HUES6 (cell line): ENCODE results near the gene VAMP3.
A peak's percentile ranks its signal among the peaks of the same experiment; 100 is the strongest.

Source experiments
- H3K27ac ChIP-seq: 2 replicates; pipeline ENCODE4 v1.7.0; 2013; ENCODE audit warnings: low read depth, mild to moderate bottlenecking, low read length, inconsistent platforms
- H3K27me3 ChIP-seq: 2 replicates; pipeline ENCODE4 v1.6.1; 2013; ENCODE audit warnings: low read length; ENCODE audit not compliant: control insufficient read depth, insufficient read depth
- H3K36me3 ChIP-seq: 2 replicates; pipeline ENCODE4 v1.6.1; 2013; ENCODE audit warnings: low read length; ENCODE audit not compliant: control insufficient read depth, insufficient read depth
- H3K4me1 ChIP-seq: 2 replicates; pipeline ENCODE4 v1.6.1; 2013; ENCODE audit warnings: low read length; ENCODE audit not compliant: control insufficient read depth, insufficient read depth
- H3K4me3 ChIP-seq: 2 replicates; pipeline ENCODE4 v1.5.1; 2013; ENCODE audit warnings: low read depth, low read length
- H3K9ac ChIP-seq: one replicate; pipeline ENCODE4 v1.6.1; 2013; ENCODE audit warnings: mild to moderate bottlenecking, low read length
- H3K9me3 ChIP-seq: 2 replicates; pipeline ENCODE4 v1.6.1; 2013; ENCODE audit warnings: low read depth, low read length; ENCODE audit not compliant: control insufficient read depth, insufficient read depth

Gene VAMP3

DNA sequence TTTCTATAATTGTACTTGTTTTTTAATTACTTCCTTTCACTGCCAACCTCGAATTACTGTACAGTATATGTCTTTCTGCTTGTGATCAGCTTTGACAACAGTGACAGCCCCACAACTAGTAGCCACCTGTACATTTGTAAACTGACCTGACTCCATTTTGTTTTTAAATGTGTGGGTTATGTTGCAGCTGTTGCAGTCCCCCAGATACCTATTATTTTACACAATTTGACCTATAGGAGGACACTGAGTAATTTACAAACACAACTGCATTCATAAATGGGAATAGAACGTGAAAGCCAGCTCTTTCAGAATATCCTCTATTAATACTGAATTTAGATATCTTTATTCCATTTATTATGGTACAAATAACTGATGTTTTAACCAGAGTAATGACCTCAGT lies 2.5 kb upstream of the VAMP3 start:
- Histone ChIP-seq H3K27ac (no peak overlapping the region), H3K9me3 (no peaks in the 10 kb centered on the region), H3K36me3 (peaks cover 9% of the 10 kb centered on the region), H3K9ac (no peak overlapping the region), H3K4me1 (peaks cover 7% of the 10 kb centered on the region), H3K27me3 (no peaks in the 10 kb centered on the region), H3K4me3 (no peak overlapping the region)

DNA sequence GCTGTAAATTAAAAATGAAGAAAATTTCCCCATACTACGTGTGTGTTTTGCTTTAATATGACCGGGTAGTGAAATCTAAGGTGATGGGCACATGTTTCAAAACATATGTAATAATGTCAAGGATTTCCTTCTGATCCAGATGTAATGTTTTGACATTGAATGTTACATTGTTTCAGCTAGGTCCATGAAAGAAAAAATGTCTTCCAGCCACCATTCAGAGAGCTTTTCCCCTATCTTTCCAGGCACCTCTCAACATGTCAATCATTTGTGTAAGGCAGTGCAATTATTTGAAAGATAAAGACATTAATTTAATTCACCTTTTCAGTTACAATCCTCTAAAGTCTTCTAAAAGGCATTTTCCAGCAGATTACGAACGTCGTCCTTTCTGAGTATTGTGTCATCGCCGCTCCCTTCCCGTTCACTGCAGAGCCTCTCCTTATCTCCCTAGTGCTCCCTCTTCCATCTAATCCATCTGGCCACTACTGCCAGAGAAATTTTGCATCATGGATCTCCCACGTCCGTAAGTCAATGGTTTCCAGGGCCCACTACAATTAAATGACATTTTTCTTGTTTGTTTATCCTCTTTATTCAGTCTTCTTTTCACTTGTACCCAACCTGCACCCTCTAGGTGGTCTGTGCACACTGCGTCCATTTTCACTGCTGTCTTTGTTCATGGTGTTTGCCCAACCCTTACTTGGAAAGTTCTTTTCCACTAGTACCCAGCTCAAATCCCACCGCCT lies 1.3 kb upstream of the VAMP3 start:
- Histone ChIP-seq H3K36me3 (peaks cover 21% of the 10 kb centered on the region), H3K27ac (no peak overlapping the region), H3K4me1 (peaks cover 7% of the 10 kb centered on the region), H3K4me3 (peak overlapping the region; percentile 83; the same call in 1 of the 2 replicates), H3K9me3 (no peaks in the 10 kb centered on the region), H3K27me3 (no peaks in the 10 kb centered on the region), H3K9ac (no peak overlapping the region)

DNA sequence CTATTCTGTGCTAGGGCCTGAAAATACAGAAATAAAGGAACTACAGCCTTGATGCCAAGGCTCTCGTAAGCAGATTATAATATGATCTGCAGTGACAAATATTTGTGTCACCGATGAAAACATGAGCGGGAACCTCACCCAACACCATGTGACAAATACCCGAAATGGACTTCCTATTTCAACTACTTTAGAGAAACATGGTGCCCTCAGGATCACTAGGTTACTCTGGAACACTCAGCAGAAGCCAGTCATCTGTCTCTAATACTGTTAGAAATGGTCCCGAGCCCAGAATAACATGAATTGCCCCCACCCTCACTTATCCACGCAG lies 463 bp upstream of the VAMP3 start:
- no peak overlapping the region for H3K27ac ChIP-seq
- H3K9me3 ChIP-seq = no peaks in the 10 kb centered on the region
- H3K36me3 ChIP-seq = peaks cover 21% of the 10 kb centered on the region
- H3K4me3 ChIP-seq = peak overlapping the region; percentile 83
- peak overlapping the region; percentile 40 for H3K9ac ChIP-seq
- H3K4me1 ChIP-seq = peaks cover 7% of the 10 kb centered on the region
- no peaks in the 10 kb centered on the region for H3K27me3 ChIP-seq

DNA sequence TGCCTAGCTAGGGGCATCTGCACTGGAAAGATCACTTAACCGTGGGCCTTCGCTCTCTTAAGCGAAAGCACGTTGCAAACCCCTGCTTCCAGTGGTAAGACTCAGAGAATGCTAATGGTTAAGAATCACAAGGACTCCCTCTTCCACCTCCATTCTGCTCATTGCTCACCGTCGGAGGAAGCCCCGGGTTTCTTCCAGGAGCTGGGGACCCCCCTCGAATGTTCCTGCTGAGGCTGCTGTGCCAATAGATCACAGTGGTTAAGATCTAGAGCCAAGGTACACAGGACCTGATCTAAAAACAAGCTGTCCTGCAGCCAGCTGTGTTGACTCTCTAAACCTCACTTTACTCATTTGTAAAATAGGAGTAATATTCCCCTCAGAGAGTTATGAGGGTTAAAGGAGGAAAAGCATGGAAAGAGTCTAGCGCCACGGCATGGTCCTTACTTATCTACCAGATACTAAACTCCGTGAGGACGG lies 765 bp downstream of the VAMP3 start:
- H3K4me1 ChIP-seq = peaks cover 7% of the 10 kb centered on the region
- peak overlapping the region; percentile 83 for H3K4me3 ChIP-seq
- no peaks in the 10 kb centered on the region for H3K9me3 ChIP-seq
- H3K36me3 ChIP-seq = peaks cover 27% of the 10 kb centered on the region
- peak overlapping the region; percentile 63; the same call in 1 of the 2 replicates for H3K27ac ChIP-seq
- peak overlapping the region; percentile 90 for H3K9ac ChIP-seq
- no peaks in the 10 kb centered on the region for H3K27me3 ChIP-seq

DNA sequence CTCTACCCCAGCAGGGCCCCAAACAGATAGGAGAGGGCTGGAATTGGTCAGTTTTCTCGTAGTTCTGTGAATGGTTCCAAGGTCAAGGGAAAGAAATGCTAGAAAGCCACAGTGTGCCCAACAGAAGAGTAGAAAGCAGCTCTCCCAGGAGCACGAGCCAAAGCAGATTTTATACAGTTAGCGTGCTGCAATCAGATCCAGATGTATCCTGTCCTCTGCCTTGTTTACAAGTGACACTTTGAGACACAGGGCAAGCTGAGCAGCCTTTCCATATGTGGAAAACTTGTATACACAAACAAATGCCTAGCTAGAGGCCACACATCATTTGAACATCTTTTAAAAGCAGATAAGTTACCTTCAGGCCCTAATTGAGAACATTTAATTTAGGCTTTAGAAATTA lies 6.5 kb downstream of the VAMP3 start:
- Histone ChIP-seq H3K27me3 (no peaks in the 10 kb centered on the region), H3K36me3 (peaks cover 70% of the 10 kb centered on the region), H3K9me3 (no peaks in the 10 kb centered on the region), H3K4me1 (no peaks in the 10 kb centered on the region), H3K4me3 (no peak overlapping the region), H3K27ac (no peak overlapping the region), H3K9ac (no peak overlapping the region)

DNA sequence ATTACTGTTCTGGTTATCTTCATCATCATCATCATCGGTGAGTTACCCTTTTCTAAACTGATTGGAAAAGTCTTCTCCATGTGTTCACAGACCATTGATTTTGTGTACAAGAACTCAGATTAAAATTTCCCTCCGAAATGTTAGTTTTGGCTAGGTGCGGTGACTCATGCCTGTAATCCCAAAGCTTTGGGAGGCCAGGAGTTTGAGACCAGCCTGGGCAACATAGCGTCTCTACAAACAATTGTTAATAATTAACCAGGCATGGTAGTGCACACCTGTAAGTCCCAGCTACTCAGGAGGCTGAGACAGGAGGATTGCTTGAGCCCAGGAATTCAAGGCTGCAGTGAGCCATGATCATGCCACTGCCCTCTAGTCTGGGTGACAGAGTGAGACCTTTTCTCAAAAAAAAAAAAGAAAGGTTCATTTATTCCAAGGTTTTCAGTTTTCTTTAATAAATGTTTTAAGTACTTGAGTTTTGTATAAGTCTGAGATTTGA lies 7.1 kb downstream of the VAMP3 start:
- H3K36me3 ChIP-seq = peaks cover 65% of the 10 kb centered on the region

DNA sequence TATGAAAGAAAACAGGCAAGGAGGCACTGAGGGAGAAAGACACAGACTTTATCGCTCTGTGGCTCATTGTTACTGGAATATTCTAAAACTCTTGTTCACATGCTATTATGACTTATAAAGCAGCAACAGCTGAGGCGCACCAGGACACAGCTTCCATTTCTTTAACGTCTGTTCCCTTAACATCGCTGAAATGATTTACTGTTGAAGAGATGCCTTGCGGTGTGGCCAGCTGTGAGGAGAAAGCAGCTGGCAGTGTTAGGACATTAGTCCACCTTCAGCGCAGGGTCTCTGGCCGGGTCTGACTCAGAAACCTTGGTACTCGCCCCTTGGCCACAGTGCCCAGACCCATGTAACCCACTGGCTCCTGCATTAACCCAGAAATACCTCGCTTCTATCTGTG lies 9.9 kb downstream of the VAMP3 start:
- Histone ChIP-seq H3K4me1 (no peaks in the 10 kb centered on the region), H3K9me3 (peaks cover 12% of the 10 kb centered on the region; the same call in 1 of the 2 replicates), H3K36me3 (peaks cover 49% of the 10 kb centered on the region), H3K27me3 (peaks cover 12% of the 10 kb centered on the region), H3K4me3 (no peak overlapping the region), H3K27ac (no peak overlapping the region), H3K9ac (no peak overlapping the region)

More for the DNA sequence above, 7.1 kb downstream of the VAMP3 start:
- H3K9ac ChIP-seq = no peak overlapping the region
- no peak overlapping the region for H3K4me3 ChIP-seq
- no peaks in the 10 kb centered on the region for H3K4me1 ChIP-seq
- no peak overlapping the region for H3K27ac ChIP-seq
- no peaks in the 10 kb centered on the region for H3K27me3 ChIP-seq
- H3K9me3 ChIP-seq = no peaks in the 10 kb centered on the region

DNA sequence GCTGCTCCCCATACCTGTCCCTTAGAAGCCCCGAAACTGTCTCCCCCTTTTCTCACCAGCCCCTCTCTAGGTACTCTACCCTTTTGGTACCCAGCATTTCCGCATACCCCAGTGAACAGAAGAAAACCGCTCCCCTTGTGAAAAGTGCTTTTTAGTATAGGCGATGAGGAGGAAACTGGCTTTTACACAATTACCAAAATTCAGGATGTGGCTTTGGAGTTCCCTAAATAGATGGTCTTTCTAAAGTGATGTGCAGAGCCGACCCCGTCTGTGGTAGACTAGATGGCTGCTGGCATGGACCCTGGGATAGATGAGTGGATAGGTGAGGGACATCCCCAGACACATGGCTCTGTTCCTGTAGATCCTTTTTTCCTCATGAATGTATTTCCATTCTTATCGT lies 10.4 kb downstream of the VAMP3 start:
- H3K27me3 ChIP-seq = peaks cover 12% of the 10 kb centered on the region
- H3K4me1 ChIP-seq = no peaks in the 10 kb centered on the region
- no peak overlapping the region for H3K27ac ChIP-seq
- H3K9me3 ChIP-seq = peaks cover 15% of the 10 kb centered on the region; the same call in 1 of the 2 replicates
- H3K36me3 ChIP-seq = peaks cover 48% of the 10 kb centered on the region
- H3K9ac ChIP-seq = no peak overlapping the region
- H3K4me3 ChIP-seq = no peak overlapping the region

DNA sequence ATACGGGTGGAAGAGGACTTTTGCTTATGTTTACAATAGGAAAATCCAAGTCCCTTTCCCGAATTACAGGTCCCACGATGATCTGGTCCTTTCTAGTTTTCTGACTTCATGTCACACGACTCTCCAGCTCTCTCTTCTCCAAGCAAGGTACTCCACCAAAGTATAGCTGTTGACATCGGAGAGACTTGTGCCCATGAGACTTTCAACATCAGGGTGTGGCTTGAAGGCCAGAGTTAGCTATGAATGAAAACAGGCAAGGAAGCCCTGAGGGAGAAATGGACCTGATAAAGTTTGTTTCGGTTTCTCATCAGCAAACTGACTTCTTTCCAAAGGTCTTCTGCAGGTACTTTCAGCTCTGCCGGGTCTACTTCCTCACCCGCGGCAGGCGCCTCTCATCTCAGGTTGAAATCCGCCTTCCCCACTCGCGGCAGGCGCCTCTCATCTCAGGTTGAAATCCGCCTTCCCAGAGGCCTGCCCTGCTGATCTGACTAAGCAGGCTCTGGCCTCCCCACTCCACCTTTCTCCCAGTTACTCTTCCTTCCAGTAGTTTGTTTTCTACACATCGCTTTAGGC lies 10.9 kb downstream of the VAMP3 start:
- peaks cover 19% of the 10 kb centered on the region; the same call in 1 of the 2 replicates for H3K9me3 ChIP-seq
- no peak overlapping the region for H3K9ac ChIP-seq
- H3K36me3 ChIP-seq = peaks cover 47% of the 10 kb centered on the region
- no peaks in the 10 kb centered on the region for H3K4me1 ChIP-seq
- H3K27ac ChIP-seq = no peak overlapping the region
- peaks cover 12% of the 10 kb centered on the region for H3K27me3 ChIP-seq
- no peak overlapping the region for H3K4me3 ChIP-seq

DNA sequence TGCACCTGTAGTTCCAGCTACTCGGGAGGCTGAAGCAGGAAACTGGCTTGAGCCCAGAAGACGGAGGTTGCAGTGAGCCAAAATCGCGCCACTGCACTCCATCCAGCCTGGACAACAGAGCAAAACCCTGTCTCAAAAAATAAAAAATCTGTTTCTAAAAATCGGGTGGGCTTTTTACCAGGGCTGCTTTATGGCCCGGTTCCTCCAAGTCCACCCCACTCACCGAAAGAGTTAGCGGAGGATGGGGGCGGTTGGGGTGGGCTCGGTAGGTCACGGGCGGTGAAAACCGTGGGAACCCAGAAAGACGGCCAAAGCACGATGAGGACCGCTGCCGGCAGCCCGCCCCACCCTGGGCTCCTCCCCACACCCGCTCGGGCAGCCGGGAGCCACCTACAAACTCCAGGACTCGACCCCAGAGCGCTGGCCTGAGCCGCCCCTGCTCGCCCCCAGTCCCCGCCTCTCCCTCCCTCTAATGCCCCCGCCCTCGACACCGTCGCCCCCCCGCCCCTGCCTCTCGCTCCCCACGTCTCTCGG lies 12.1 kb downstream of the VAMP3 start:
- Histone ChIP-seq H3K9me3 (peaks cover 19% of the 10 kb centered on the region; the same call in 1 of the 2 replicates), H3K4me3 (peak overlapping the region; percentile 66), H3K4me1 (no peaks in the 10 kb centered on the region), H3K27me3 (peaks cover 12% of the 10 kb centered on the region), H3K36me3 (peaks cover 40% of the 10 kb centered on the region), H3K9ac (peak overlapping the region; percentile 29), H3K27ac (no peak overlapping the region)
